ENCODE results near the gene CAPN1.

- TF ChIP-seq CTCF (IDR thresholded peaks at IDR 0.05) (no peak), POLR2A (IDR thresholded peaks at IDR 0.05) (no peak)
Observed at GRCh38 chr11:65185171-65185570, 3.4 kb downstream of the CAPN1 start.

Data from adrenal gland (tissue), 5 donors.